ENCODE results near the gene FGD6.

The FGD6 gene

DNA sequence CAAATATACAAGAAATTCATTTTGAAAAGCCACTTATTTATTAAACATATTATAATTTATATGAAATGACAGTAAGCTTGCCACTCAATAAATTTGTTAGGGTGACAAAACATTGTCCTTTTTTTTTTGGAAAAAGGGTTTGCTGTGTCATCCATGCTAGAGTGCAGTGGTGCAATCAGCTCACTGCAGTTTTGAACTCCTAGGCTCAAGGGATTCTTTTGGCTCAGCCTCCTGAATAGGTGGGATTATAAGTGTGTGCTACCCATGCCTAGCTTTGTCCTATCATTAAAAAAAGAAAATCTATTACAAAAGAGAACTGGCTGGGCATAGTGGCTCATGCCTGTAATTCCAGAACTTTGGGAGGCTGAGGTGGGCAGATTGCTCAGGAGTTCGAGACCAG, 66.8 kb downstream of the FGD6 start:
- Histone ChIP-seq H3K79me2 (ENCODE audit: control insufficient read depth, insufficient read depth, low read length) (no peaks in the 10 kb centered on the region), H3K4me2 (ENCODE audit: low read length) (no peak overlapping the region), H3K27me3 (ENCODE audit: insufficient read depth, low read length, poor library complexity) (no peaks in the 10 kb centered on the region), H4K5ac (ENCODE audit: low read length) (no peak overlapping the region), H3K4ac (ENCODE audit: low read depth, low read length) (no peak overlapping the region), H3K9ac (ENCODE audit: low read length) (no peak overlapping the region), H3K79me1 (ENCODE audit: low read length) (no peaks in the 10 kb centered on the region), H3K56ac (ENCODE audit: low read length) (no peak overlapping the region), H2BK15ac (replicated peaks; ENCODE audit: low read depth) (no peak overlapping the region), H2BK5ac (ENCODE audit: low read length) (no peak overlapping the region), H3K27ac (ENCODE audit: low read depth, low read length) (no peak overlapping the region), H2AK5ac (ENCODE audit: low read length) (no peak overlapping the region), H2BK120ac (ENCODE audit: low read depth, low read length) (no peak overlapping the region), H3K23ac (ENCODE audit: low read length) (no peak overlapping the region), H3K36me3 (ENCODE audit: control insufficient read depth, insufficient read depth, low read length) (peaks cover 2% of the 10 kb centered on the region), H3K4me1 (ENCODE audit: control insufficient read depth, low read depth, low read length) (peaks cover 2% of the 10 kb centered on the region), H3K18ac (ENCODE audit: low read length) (no peak overlapping the region), H4K8ac (ENCODE audit: low read depth, low read length) (no peak overlapping the region), H3K4me3 (ENCODE audit: low read length) (no peak overlapping the region)
- WGBS (ENCODE audit: extremely low coverage, insufficient coverage, low lambda C conversion rate), result no CpG with 5 or more reads among the region's 1 CpG
- DNase-seq, result no peak

DNA sequence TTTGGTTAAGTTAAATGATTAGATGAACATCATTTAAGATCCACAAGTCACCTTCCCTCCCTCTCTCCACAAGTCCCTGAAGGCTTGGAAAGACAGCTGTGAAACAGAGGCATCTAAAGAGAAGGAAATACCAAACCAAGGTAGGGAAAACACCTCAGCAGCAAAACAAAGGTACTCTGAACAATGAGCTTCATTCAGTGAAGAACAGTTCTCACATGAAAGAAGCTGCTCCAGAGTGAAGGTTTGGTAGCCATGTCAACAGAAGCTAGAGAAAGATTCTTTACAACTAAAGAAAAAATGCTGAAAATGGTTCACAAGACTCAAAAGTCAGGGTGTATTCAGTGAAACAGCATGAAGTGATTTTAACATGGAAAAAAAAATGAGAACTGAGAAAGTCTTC, 69.4 kb downstream of the FGD6 start:
- Histone ChIP-seq H3K9ac (ENCODE audit: low read length) (no peak overlapping the region), H2BK15ac (replicated peaks; ENCODE audit: low read depth) (no peak overlapping the region), H3K4me3 (ENCODE audit: low read length) (no peak overlapping the region), H3K4me1 (ENCODE audit: control insufficient read depth, low read depth, low read length) (peaks cover 5% of the 10 kb centered on the region), H3K23ac (ENCODE audit: low read length) (no peak overlapping the region), H3K27ac (ENCODE audit: low read depth, low read length) (peak overlapping the region; percentile 28), H2AK5ac (ENCODE audit: low read length) (no peak overlapping the region), H3K4ac (ENCODE audit: low read depth, low read length) (no peak overlapping the region), H4K8ac (ENCODE audit: low read depth, low read length) (no peak overlapping the region), H3K79me2 (ENCODE audit: control insufficient read depth, insufficient read depth, low read length) (no peaks in the 10 kb centered on the region), H3K36me3 (ENCODE audit: control insufficient read depth, insufficient read depth, low read length) (no peaks in the 10 kb centered on the region), H4K5ac (ENCODE audit: low read length) (no peak overlapping the region), H3K18ac (ENCODE audit: low read length) (no peak overlapping the region), H2BK120ac (ENCODE audit: low read depth, low read length) (no peak overlapping the region), H2BK5ac (ENCODE audit: low read length) (no peak overlapping the region), H3K4me2 (ENCODE audit: low read length) (no peak overlapping the region), H3K27me3 (ENCODE audit: insufficient read depth, low read length, poor library complexity) (no peaks in the 10 kb centered on the region), H3K79me1 (ENCODE audit: low read length) (no peaks in the 10 kb centered on the region), H3K56ac (ENCODE audit: low read length) (peak overlapping the region; percentile 50)
- DNase-seq, result peak; percentile 51

DNA sequence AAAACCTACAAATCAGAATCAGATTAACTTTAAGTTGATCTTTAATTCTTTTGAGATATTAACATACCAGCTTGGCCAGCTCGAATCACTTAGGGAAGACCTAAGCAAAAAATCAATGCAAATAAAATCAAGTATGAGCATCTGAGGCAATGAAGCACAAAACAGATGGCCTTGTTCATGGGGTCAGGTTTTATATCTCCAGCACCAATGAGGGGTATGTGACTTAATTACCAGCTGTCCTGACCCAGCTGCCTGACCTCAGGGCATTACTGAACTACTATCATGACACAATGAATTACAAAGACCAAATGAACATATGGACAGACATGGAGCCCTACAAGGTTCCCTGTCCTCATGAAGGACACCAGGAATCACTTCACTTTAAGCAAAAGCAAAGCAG, 70.5 kb downstream of the FGD6 start:
- Histone ChIP-seq H3K27me3 (ENCODE audit: insufficient read depth, low read length, poor library complexity) (no peaks in the 10 kb centered on the region), H4K5ac (ENCODE audit: low read length) (no peak overlapping the region), H3K18ac (ENCODE audit: low read length) (no peak overlapping the region), H2AK5ac (ENCODE audit: low read length) (no peak overlapping the region), H3K4me3 (ENCODE audit: low read length) (no peak overlapping the region), H3K56ac (ENCODE audit: low read length) (peak overlapping the region; percentile 65), H2BK120ac (ENCODE audit: low read depth, low read length) (no peak overlapping the region), H4K8ac (ENCODE audit: low read depth, low read length) (no peak overlapping the region), H3K4me1 (ENCODE audit: control insufficient read depth, low read depth, low read length) (peaks cover 5% of the 10 kb centered on the region), H3K79me1 (ENCODE audit: low read length) (no peaks in the 10 kb centered on the region), H3K79me2 (ENCODE audit: control insufficient read depth, insufficient read depth, low read length) (no peaks in the 10 kb centered on the region), H2BK5ac (ENCODE audit: low read length) (peak overlapping the region; percentile 88), H3K36me3 (ENCODE audit: control insufficient read depth, insufficient read depth, low read length) (no peaks in the 10 kb centered on the region), H3K4me2 (ENCODE audit: low read length) (no peak overlapping the region), H3K27ac (ENCODE audit: low read depth, low read length) (peak overlapping the region; percentile 7), H3K23ac (ENCODE audit: low read length) (no peak overlapping the region), H3K9ac (ENCODE audit: low read length) (peak overlapping the region; percentile 35), H2BK15ac (replicated peaks; ENCODE audit: low read depth) (no peak overlapping the region), H3K4ac (ENCODE audit: low read depth, low read length) (peak overlapping the region; percentile 78)
- no peak for DNase-seq
- no CpG with 5 or more reads among the region's 1 CpG for WGBS (ENCODE audit: extremely low coverage, insufficient coverage, low lambda C conversion rate)

DNA sequence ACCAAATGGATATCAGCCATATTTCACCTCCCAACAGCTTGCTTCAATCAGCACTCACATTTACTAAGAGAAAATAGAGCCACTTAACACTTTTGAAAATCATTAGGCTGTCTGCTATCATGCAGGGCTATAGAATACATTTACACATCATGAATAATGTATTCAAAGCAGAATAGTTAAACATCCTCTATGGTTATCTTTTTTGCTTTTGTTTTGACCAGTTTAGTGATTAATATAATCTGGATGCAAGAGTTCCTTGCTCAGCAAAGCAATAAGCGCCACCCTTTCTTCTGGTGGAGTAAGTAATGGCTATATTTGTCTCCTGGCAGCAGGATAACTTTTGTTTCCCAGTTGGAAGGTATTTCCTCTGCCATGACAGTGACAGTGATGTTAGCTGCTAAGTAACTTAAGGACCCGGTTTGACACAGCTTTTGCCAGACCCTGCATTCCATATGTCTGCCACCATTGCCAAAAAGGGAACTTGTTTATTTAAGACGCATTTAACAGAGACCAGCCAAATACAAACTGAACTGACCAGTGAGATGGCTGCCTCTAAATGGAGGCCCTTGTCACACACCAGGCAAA, 73.6 kb downstream of the FGD6 start:
- H3K4me1 ChIP-seq (ENCODE audit: control insufficient read depth, low read depth, low read length), result peaks cover 5% of the 10 kb centered on the region
- DNase-seq, result peak; percentile 82
- H3K56ac ChIP-seq (ENCODE audit: low read length), result peak overlapping the region; percentile 36
- no peak overlapping the region for H3K23ac ChIP-seq (ENCODE audit: low read length)
- peak overlapping the region; percentile 19 for H3K9ac ChIP-seq (ENCODE audit: low read length)
- H4K5ac ChIP-seq (ENCODE audit: low read length), result no peak overlapping the region
- H2BK15ac ChIP-seq (replicated peaks; ENCODE audit: low read depth), result no peak overlapping the region
- H2BK5ac ChIP-seq (ENCODE audit: low read length), result peak overlapping the region; percentile 40
- H3K79me2 ChIP-seq (ENCODE audit: control insufficient read depth, insufficient read depth, low read length), result no peaks in the 10 kb centered on the region
- no peaks in the 10 kb centered on the region for H3K79me1 ChIP-seq (ENCODE audit: low read length)
- H3K4me3 ChIP-seq (ENCODE audit: low read length), result no peak overlapping the region
- H3K18ac ChIP-seq (ENCODE audit: low read length), result no peak overlapping the region
- H3K36me3 ChIP-seq (ENCODE audit: control insufficient read depth, insufficient read depth, low read length), result no peaks in the 10 kb centered on the region
- no peaks in the 10 kb centered on the region for H3K27me3 ChIP-seq (ENCODE audit: insufficient read depth, low read length, poor library complexity)
- H3K4me2 ChIP-seq (ENCODE audit: low read length), result no peak overlapping the region
- no peak overlapping the region for H4K8ac ChIP-seq (ENCODE audit: low read depth, low read length)
- H2AK5ac ChIP-seq (ENCODE audit: low read length), result no peak overlapping the region
- H3K27ac ChIP-seq (ENCODE audit: low read depth, low read length), result peak overlapping the region; percentile 50
- no CpG with 5 or more reads among the region's 3 CpGs for WGBS (ENCODE audit: extremely low coverage, insufficient coverage, low lambda C conversion rate)
- no peak overlapping the region for H2BK120ac ChIP-seq (ENCODE audit: low read depth, low read length)
- no peak overlapping the region for H3K4ac ChIP-seq (ENCODE audit: low read depth, low read length)

DNA sequence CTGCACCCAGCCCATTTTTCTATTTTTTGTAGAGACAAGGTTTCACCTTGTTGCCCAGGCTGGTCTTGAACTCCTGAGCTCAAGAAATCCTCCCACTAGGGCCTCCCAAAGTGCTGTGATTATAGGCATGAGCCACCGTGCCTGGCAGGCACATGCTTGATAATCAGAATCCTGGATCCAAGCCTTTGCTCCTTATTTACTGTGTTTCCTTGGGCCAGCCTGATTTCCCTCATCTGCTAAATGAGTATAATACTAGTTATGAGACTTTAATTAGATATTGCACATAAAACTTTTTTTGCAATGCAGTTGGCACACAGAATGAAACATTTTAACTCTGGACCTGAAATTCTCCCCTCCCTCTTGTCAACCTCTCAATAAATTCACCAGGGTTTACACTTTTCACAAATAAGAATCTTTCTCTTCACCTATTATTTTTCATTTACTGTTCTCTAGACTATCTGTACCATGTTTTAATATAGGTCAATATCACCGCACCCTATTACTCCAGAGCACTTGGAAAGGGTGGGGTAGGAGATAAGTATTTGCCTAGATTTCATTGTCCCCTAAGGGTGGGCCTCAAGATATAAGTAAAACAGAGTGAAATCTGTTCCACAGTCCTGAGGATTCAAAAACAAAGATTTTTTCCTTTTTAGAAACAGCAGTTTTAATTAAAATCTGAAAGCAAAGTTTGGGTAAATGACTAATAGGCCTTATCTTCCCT, 74.7 kb downstream of the FGD6 start:
- no peak overlapping the region for H3K18ac ChIP-seq (ENCODE audit: low read length)
- no peak overlapping the region for H2BK5ac ChIP-seq (ENCODE audit: low read length)
- H3K4me2 ChIP-seq (ENCODE audit: low read length), result no peak overlapping the region
- no peaks in the 10 kb centered on the region for H3K79me1 ChIP-seq (ENCODE audit: low read length)
- H3K27me3 ChIP-seq (ENCODE audit: insufficient read depth, low read length, poor library complexity), result no peaks in the 10 kb centered on the region
- DNase-seq, result no peak
- H2BK15ac ChIP-seq (replicated peaks; ENCODE audit: low read depth), result peak overlapping the region; percentile 19
- H3K4me3 ChIP-seq (ENCODE audit: low read length), result no peak overlapping the region
- H3K36me3 ChIP-seq (ENCODE audit: control insufficient read depth, insufficient read depth, low read length), result peaks cover 2% of the 10 kb centered on the region
- no peak overlapping the region for H3K56ac ChIP-seq (ENCODE audit: low read length)
- no peak overlapping the region for H2AK5ac ChIP-seq (ENCODE audit: low read length)
- H4K5ac ChIP-seq (ENCODE audit: low read length), result no peak overlapping the region
- peak overlapping the region; percentile 59 for H3K4ac ChIP-seq (ENCODE audit: low read depth, low read length)
- no peaks in the 10 kb centered on the region for H3K79me2 ChIP-seq (ENCODE audit: control insufficient read depth, insufficient read depth, low read length)
- H2BK120ac ChIP-seq (ENCODE audit: low read depth, low read length), result no peak overlapping the region
- no peak overlapping the region for H3K27ac ChIP-seq (ENCODE audit: low read depth, low read length)
- no peak overlapping the region for H4K8ac ChIP-seq (ENCODE audit: low read depth, low read length)
- no CpG with 5 or more reads among the region's 2 CpGs for WGBS (ENCODE audit: extremely low coverage, insufficient coverage, low lambda C conversion rate)
- no peak overlapping the region for H3K23ac ChIP-seq (ENCODE audit: low read length)
- H3K9ac ChIP-seq (ENCODE audit: low read length), result no peak overlapping the region
- peaks cover 5% of the 10 kb centered on the region for H3K4me1 ChIP-seq (ENCODE audit: control insufficient read depth, low read depth, low read length)

DNA sequence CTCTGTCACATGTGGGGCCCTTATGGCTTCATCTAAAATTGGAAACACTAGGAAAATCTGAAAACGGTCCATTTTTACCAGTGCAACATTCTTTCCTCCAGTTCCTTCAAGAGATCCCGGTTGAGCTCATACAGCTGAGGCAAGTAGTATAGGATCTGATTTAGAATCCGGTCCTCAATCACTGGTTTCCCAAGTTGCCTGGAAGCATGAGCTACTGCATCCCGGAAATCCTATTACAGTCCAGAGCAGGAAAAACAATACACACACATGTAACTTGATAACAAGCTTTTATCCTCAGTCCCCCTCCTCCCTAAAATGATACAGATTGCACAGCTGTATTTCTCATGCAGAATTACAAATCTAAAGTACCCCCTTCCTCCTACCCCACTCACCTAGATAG, 76.0 kb downstream of the FGD6 start:
- Histone ChIP-seq H3K4me2 (ENCODE audit: low read length) (no peak overlapping the region), H3K9ac (ENCODE audit: low read length) (no peak overlapping the region), H3K23ac (ENCODE audit: low read length) (no peak overlapping the region), H3K4me1 (ENCODE audit: control insufficient read depth, low read depth, low read length) (peaks cover 3% of the 10 kb centered on the region), H3K18ac (ENCODE audit: low read length) (no peak overlapping the region), H3K79me2 (ENCODE audit: control insufficient read depth, insufficient read depth, low read length) (no peaks in the 10 kb centered on the region), H4K5ac (ENCODE audit: low read length) (no peak overlapping the region), H3K27ac (ENCODE audit: low read depth, low read length) (no peak overlapping the region), H2BK5ac (ENCODE audit: low read length) (no peak overlapping the region), H2BK120ac (ENCODE audit: low read depth, low read length) (no peak overlapping the region), H3K4me3 (ENCODE audit: low read length) (no peak overlapping the region), H4K8ac (ENCODE audit: low read depth, low read length) (no peak overlapping the region), H3K36me3 (ENCODE audit: control insufficient read depth, insufficient read depth, low read length) (peaks cover 2% of the 10 kb centered on the region), H3K27me3 (ENCODE audit: insufficient read depth, low read length, poor library complexity) (no peaks in the 10 kb centered on the region), H3K56ac (ENCODE audit: low read length) (no peak overlapping the region), H3K4ac (ENCODE audit: low read depth, low read length) (no peak overlapping the region), H2AK5ac (ENCODE audit: low read length) (no peak overlapping the region), H2BK15ac (replicated peaks; ENCODE audit: low read depth) (no peak overlapping the region), H3K79me1 (ENCODE audit: low read length) (no peaks in the 10 kb centered on the region)
- no CpG with 5 or more reads among the region's 4 CpGs for WGBS (ENCODE audit: extremely low coverage, insufficient coverage, low lambda C conversion rate)
- no peak for DNase-seq

All from mesendoderm (in vitro differentiated cells).